Measurements from ENCODE around the gene ABHD5.

GRCh38 chr3:43650345-43650744, 40.4 kb upstream of the ABHD5 start:
- no peak for TF ChIP-seq EP300 (IDR thresholded peaks at IDR 0.05; ENCODE audit: borderline replicate concordance)
- TF ChIP-seq, protein P1, sequence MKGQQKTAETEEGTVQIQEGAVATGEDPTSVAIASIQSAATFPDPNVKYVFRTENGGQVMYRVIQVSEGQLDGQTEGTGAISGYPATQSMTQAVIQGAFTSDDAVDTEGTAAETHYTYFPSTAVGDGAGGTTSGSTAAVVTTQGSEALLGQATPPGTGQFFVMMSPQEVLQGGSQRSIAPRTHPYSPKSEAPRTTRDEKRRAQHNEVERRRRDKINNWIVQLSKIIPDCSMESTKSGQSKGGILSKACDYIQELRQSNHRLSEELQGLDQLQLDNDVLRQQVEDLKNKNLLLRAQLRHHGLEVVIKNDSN (IDR thresholded peaks at IDR 0.05): no peak
- TF ChIP-seq, protein P2, sequence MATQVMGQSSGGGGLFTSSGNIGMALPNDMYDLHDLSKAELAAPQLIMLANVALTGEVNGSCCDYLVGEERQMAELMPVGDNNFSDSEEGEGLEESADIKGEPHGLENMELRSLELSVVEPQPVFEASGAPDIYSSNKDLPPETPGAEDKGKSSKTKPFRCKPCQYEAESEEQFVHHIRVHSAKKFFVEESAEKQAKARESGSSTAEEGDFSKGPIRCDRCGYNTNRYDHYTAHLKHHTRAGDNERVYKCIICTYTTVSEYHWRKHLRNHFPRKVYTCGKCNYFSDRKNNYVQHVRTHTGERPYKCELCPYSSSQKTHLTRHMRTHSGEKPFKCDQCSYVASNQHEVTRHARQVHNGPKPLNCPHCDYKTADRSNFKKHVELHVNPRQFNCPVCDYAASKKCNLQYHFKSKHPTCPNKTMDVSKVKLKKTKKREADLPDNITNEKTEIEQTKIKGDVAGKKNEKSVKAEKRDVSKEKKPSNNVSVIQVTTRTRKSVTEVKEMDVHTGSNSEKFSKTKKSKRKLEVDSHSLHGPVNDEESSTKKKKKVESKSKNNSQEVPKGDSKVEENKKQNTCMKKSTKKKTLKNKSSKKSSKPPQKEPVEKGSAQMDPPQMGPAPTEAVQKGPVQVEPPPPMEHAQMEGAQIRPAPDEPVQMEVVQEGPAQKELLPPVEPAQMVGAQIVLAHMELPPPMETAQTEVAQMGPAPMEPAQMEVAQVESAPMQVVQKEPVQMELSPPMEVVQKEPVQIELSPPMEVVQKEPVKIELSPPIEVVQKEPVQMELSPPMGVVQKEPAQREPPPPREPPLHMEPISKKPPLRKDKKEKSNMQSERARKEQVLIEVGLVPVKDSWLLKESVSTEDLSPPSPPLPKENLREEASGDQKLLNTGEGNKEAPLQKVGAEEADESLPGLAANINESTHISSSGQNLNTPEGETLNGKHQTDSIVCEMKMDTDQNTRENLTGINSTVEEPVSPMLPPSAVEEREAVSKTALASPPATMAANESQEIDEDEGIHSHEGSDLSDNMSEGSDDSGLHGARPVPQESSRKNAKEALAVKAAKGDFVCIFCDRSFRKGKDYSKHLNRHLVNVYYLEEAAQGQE (IDR thresholded peaks at IDR 0.05; ENCODE audit: low read depth): no peak
- no peak for TF ChIP-seq CEBPB (IDR thresholded peaks at IDR 0.05)
